T-helper 2 cell treated with Interferon-gamma antibody and Interleukin-4, amounts not matched to agents 100 ng/mL and 5 ng/mL, for 36 hours (primary cell): ENCODE measurements around the gene CACNA1H. TPM values are rescaled to one million over a fixed set of nuclear protein-coding genes. Genes with fewer than 3 reads are reported as not detected.

ENCODE experiments used
- intact Hi-C: fragments of 100-400 bp; cut with micrococcal nuclease; formaldehyde crosslinking; loops from one replicate; pipeline ENCODE4 v1.15.1; 2023
- total RNA-seq: library from RNA; stranded (reverse); gene quantifications from 2 replicates; pipeline ENCODE4 v1.2.3, GENCODE V29; 2022

CACNA1H gene
- total RNA-seq, 1 donor from 2014 or later = 0.66 TPM

GRCh38 chr16:1157639-1158455, 4.9 kb downstream of the CACNA1H start:
- intact Hi-C loops = no loop called here

GRCh38 chr16:1158456-1159324, 5.8 kb downstream of the CACNA1H start:
- intact Hi-C loops = no loop called here

- intact Hi-C loops = no loop called here
Measured at GRCh38 chr16:1159325-1159972, 6.5 kb downstream of the CACNA1H start.

- intact Hi-C loops = no loop called here
Measured at GRCh38 chr16:1159973-1160772, 7.3 kb downstream of the CACNA1H start.

- intact Hi-C loops = no loop called here
Measured at GRCh38 chr16:1160773-1161348, 8.0 kb downstream of the CACNA1H start.

GRCh38 chr16:1162701-1163566, 10.0 kb downstream of the CACNA1H start:
- intact Hi-C loops = no loop called here

GRCh38 chr16:1163567-1164055, 10.7 kb downstream of the CACNA1H start:
- intact Hi-C loops = no loop called here

- intact Hi-C loops = no loop called here
Measured at GRCh38 chr16:1164382-1164781, 11.5 kb downstream of the CACNA1H start.

- intact Hi-C loops = no loop called here
Measured at GRCh38 chr16:1164975-1165374, 12.1 kb downstream of the CACNA1H start.

- intact Hi-C loops = no loop called here
Measured at GRCh38 chr16:1165511-1165910, 12.6 kb downstream of the CACNA1H start.

GRCh38 chr16:1167276-1168107, 14.6 kb downstream of the CACNA1H start:
- intact Hi-C loops = no loop called here

GRCh38 chr16:1168837-1169236, 15.9 kb downstream of the CACNA1H start:
- intact Hi-C loops = no loop called here

- intact Hi-C loops = no loop called here
Measured at GRCh38 chr16:1169285-1170075, 16.6 kb downstream of the CACNA1H start.

GRCh38 chr16:1170076-1170418, 17.1 kb downstream of the CACNA1H start:
- intact Hi-C loops = no loop called here

GRCh38 chr16:1171001-1171400, 18.1 kb downstream of the CACNA1H start:
- intact Hi-C loops = no loop called here

- intact Hi-C loops = no loop called here
Measured at GRCh38 chr16:1171854-1172428, 19.0 kb downstream of the CACNA1H start.

GRCh38 chr16:1172651-1173050, 19.7 kb downstream of the CACNA1H start:
- intact Hi-C loops = no loop called here
